Occipital lobe (tissue), 3 donors: ENCODE measurements around the gene LMLN. TPM values are rescaled to one million over a fixed set of nuclear protein-coding genes. Genes with fewer than 3 reads are reported as not detected.
"Not testable (repeated sequence)": the region's sequence is repeated elsewhere in the genome, so short reads cannot be mapped to it uniquely, and the experiment has no call there.

Experiments used
- DNase-seq: peaks from one replicate; lab custom pipeline; 2025; lab: John Stamatoyannopoulos, UW
- small RNA-seq: library from RNA; depleted of rRNA; stranded (forward); fragments of <200 nt; gene quantifications from one replicate; pipeline ENCODE3, GENCODE V24; 2014
- total RNA-seq: library from RNA; depleted of rRNA; stranded (reverse); fragments of >200 nt; gene quantifications from one replicate; pipeline ENCODE4 v1.2.3, GENCODE V29; 2014

The LMLN gene
- total RNA-seq, 1 donor from 2014 or later = 8.4 TPM

- peak; percentile 16 for DNase-seq
These were observed 119.9 kb downstream of the LMLN start for GRCh38 chr3:198079771-198080520.

- DNase-seq = peak; percentile 35
These were observed 120.7 kb downstream of the LMLN start for GRCh38 chr3:198080521-198081384.

- DNase-seq = no peak
These were observed 121.4 kb downstream of the LMLN start for GRCh38 chr3:198081421-198081844.

- DNase-seq = not testable (repeated sequence)
These were observed 122.2 kb downstream of the LMLN start for GRCh38 chr3:198082226-198082625.

GRCh38 chr3:198088421-198088955, 128.5 kb downstream of the LMLN start:
- DNase-seq = no peak

GRCh38 chr3:198090795-198091332, 130.8 kb downstream of the LMLN start:
- DNase-seq = no peak

GRCh38 chr3:198092276-198092675, 132.3 kb downstream of the LMLN start:
- no peak for DNase-seq

GRCh38 chr3:198093112-198093679, 133.2 kb downstream of the LMLN start:
- DNase-seq = no peak

Small RNA genes within 50 kb of the gene (small RNA-seq; reads per million reads assigned to genes)
- gene RNU6-621P (not detected), gene RNU6-821P (not detected)

Other genes starting within 250 kb of the LMLN start
- gene RUBCN, start 223.3 kb upstream of the LMLN start, total RNA-seq = 29.3 TPM
- gene FYTTD1, start 210.3 kb upstream of the LMLN start, total RNA-seq = 67.4 TPM
- gene LRCH3, start 169.0 kb upstream of the LMLN start, total RNA-seq = 71.4 TPM
- gene RPL35A, start 10.0 kb upstream of the LMLN start, total RNA-seq = 1,043 TPM